Breast epithelium (tissue), 4 donors: Measurements from ENCODE around the gene TTC7B. TPM values are rescaled to one million over a fixed set of nuclear protein-coding genes. Genes with fewer than 3 reads are reported as not detected.

Experiments
- DNase-seq, 2 donors: peaks; one replicate each; pipeline ENCODE4 v3.0.0-alpha.2; 2019; ENCODE audit warnings: low spot score in 2 of 2
- H3K27ac ChIP-seq, 2 donors: fragments of 200-600 bp; sonication (generic) in 1 of 2; one replicate each; pipeline ENCODE4 v1.5.1; 2016 to 2019; ENCODE audit warnings: mild to moderate bottlenecking in 1 of 2
- H3K27me3 ChIP-seq, 2 donors: fragments of 200-600 bp; sonication (generic) in 1 of 2; one replicate each; pipeline versions ENCODE4 v1.5.1 to v1.6.0; 2017 to 2019; ENCODE audit warnings: control low read depth in 1 of 2, mild to moderate bottlenecking in 1 of 2
- H3K36me3 ChIP-seq: fragments of 200-600 bp; one replicate; pipeline ENCODE4 v1.5.1; 2019
- H3K4me1 ChIP-seq, 2 donors: fragments of 200-600 bp; sonication (generic); one replicate each; pipeline ENCODE4 v1.5.1; 2016 to 2019; ENCODE audit warnings: control low read depth in 1 of 2
- H3K4me3 ChIP-seq, 3 donors: fragments of 200-600 bp; sonication (generic); 1 replicate in 2 of 3; 2 replicates in 1 of 3; pipeline ENCODE4 v1.5.1; 2016 to 2019; ENCODE audit warnings: mild to moderate bottlenecking in 3 of 3, moderate library complexity in 2 of 3
- H3K9me3 ChIP-seq, 2 donors: fragments of 200-600 bp; sonication (generic) in 1 of 2; one replicate each; pipeline ENCODE4 v1.5.1; 2016 to 2019; ENCODE audit warnings: control low read depth in 1 of 2
- POLR2A ChIP-seq: fragments of 450-650 bp; IDR thresholded peaks from one replicate; pipeline ENCODE4 v1.6.1; 2016; ENCODE audit warnings: antibody characterized with exemption, mild to moderate bottlenecking, moderate library complexity
- POLR2AphosphoS5 ChIP-seq, 3 donors: sonication (generic); formaldehyde crosslinking; IDR thresholded peaks; one replicate each; pipeline ENCODE4 v1.6.1; 2017; ENCODE audit warnings: antibody characterized with exemption in 3 of 3
- intact Hi-C: fragments of 100-400 bp; cut with DNase I; formaldehyde crosslinking; loops from one replicate; pipeline ENCODE4 v1.15.1; 2023; ENCODE audit warnings: low total_unique reads
- total RNA-seq, 3 donors: library from RNA; depleted of rRNA; stranded (reverse); fragments of >200 nt; gene quantifications; one replicate each; pipeline ENCODE4 v1.1.0, GENCODE V29; 2016
- TF ChIP-seq, protein P1 (sequence below), 3 donors: fragments of 450-650 bp; IDR thresholded peaks; one replicate each; pipeline ENCODE4 v1.5.1; 2016 to 2017; ENCODE audit warnings: antibody characterized with exemption in 3 of 3, mild to moderate bottlenecking in 3 of 3, moderate library complexity in 3 of 3

TTC7B gene
- total RNA-seq, 3 donors from 2014 or later, result 14.0 to 29.1 (median 22.0) TPM

DNA sequence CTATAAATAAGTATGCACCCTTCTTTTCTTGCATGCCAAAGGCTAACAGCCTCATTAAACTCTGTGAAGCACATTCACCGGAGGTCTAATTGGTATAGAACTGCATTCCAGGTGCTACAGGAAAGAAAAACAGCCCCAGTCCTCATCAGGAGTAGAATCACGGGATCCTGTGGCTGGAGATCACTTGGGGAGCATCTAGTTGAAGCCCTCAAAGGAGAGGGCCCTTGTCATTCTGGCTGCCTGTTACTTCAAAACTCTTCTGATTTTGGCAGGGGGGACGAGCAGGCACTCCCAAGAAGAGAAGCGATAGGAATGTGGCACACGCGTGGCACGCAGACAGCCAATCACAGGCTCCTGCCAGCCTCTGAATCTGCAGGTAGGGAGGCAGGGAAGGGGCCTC, 154.4 kb downstream of the TTC7B start:
- no peaks in the 10 kb centered on the region for H3K27me3 ChIP-seq
- intact Hi-C loops, result no loop called here
- H3K4me1 ChIP-seq, result no peaks in the 10 kb centered on the region
- no peaks in the 10 kb centered on the region for H3K9me3 ChIP-seq
- TF ChIP-seq, protein P1, sequence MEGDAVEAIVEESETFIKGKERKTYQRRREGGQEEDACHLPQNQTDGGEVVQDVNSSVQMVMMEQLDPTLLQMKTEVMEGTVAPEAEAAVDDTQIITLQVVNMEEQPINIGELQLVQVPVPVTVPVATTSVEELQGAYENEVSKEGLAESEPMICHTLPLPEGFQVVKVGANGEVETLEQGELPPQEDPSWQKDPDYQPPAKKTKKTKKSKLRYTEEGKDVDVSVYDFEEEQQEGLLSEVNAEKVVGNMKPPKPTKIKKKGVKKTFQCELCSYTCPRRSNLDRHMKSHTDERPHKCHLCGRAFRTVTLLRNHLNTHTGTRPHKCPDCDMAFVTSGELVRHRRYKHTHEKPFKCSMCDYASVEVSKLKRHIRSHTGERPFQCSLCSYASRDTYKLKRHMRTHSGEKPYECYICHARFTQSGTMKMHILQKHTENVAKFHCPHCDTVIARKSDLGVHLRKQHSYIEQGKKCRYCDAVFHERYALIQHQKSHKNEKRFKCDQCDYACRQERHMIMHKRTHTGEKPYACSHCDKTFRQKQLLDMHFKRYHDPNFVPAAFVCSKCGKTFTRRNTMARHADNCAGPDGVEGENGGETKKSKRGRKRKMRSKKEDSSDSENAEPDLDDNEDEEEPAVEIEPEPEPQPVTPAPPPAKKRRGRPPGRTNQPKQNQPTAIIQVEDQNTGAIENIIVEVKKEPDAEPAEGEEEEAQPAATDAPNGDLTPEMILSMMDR (IDR thresholded peaks at IDR 0.05), result no peak
- TF ChIP-seq POLR2A, result no peak
- DNase-seq, result no peak
- no peaks in the 10 kb centered on the region for H3K36me3 ChIP-seq
- H3K27ac ChIP-seq, result no peak overlapping the region
- H3K4me3 ChIP-seq, result no peak overlapping the region

DNA sequence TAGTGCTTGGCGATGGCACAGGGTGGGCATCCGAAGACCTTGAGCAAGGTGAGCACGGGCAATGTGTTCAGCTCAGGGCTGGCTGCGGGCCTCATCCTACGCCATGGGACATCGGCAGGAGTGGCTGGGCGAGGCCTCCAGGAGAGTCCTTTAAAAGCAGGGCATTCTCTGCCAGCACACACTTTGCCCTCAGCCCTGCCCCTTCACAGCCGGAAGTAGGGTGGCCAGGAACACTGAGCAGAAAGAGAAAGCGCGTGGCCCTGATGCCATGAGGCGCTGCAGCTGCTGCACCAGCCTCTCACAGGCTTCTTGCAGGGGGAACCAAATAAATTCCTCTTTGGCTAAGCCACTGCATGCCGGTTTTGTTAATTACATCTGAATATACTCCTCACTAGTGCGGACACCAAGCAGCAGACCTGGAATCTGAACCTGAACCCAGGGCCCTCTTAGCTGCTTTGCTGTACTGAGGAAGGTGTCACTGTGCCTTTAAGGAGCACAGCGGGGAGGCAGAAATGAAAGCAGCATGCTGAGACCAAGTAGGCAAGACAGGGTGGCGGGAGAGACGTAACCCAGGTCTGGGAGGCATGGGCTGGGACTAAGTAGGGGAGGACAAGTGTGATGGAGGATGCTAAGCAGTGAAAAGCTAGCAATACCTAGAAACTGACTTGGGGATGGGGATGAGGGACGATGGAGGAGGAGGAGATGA, 155.2 kb downstream of the TTC7B start:
- no peak overlapping the region for H3K4me3 ChIP-seq
- H3K4me1 ChIP-seq, result no peaks in the 10 kb centered on the region
- TF ChIP-seq POLR2AphosphoS5 (IDR thresholded peaks at IDR 0.05), result no peak
- no peaks in the 10 kb centered on the region for H3K36me3 ChIP-seq
- intact Hi-C loops, result no loop called here
- no peak overlapping the region for H3K27ac ChIP-seq
- H3K9me3 ChIP-seq, result no peaks in the 10 kb centered on the region
- no peaks in the 10 kb centered on the region for H3K27me3 ChIP-seq
- no peak for DNase-seq

DNA sequence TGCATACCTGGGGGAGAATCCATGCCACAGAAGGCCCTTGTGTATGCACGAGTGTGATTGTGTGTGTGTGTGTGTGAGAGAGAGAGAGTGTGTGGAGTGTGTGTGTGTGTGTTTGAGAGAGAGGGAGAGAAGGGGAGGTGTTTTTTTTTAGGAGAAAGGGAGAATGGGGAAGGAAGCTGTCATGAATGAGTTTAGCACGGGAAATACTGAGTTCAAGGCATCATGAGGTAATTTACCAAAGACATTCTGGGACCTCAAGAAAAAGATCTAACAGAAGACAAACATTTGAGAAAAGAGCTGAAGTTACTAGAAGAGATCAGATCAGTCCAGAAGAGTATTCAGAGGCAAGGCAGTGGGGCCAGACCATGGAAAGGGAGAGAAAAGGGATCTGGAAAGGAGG, 157.1 kb downstream of the TTC7B start:
- H3K27me3 ChIP-seq, result no peaks in the 10 kb centered on the region
- no peaks in the 10 kb centered on the region for H3K4me1 ChIP-seq
- intact Hi-C loops, result no loop called here
- no peaks in the 10 kb centered on the region for H3K9me3 ChIP-seq
- H3K27ac ChIP-seq, result no peak overlapping the region
- no peak for TF ChIP-seq POLR2AphosphoS5 (IDR thresholded peaks at IDR 0.05)
- no peak for TF ChIP-seq POLR2A
- TF ChIP-seq, protein P1 (IDR thresholded peaks at IDR 0.05), result no peak
- H3K4me3 ChIP-seq, result no peak overlapping the region
- no peaks in the 10 kb centered on the region for H3K36me3 ChIP-seq
- DNase-seq, result no peak

DNA sequence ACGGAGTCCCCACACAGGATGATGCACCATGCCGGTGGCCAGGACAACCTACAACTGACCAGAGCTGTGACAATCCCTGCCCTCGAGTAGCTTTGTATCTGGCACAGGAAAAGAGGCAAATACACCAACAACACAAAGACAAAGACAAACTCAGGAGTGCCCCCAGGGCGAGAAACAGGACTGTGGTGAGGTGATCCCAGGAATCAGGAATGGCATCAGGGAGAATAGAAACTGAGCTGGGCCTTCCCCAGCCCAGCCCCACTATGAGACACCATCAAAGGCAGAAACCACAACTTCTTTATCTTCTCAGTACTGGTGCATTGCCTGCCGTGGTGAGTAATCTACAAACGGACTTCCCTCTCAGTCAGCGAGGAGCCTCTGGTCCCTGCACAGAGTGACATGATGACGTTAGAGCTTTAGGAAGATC, 157.7 kb downstream of the TTC7B start:
- intact Hi-C loops, result no loop called here
- Histone ChIP-seq H3K4me1 (no peaks in the 10 kb centered on the region), H3K27ac (no peak overlapping the region), H3K36me3 (no peaks in the 10 kb centered on the region), H3K4me3 (no peak overlapping the region), H3K9me3 (no peaks in the 10 kb centered on the region), H3K27me3 (no peaks in the 10 kb centered on the region)
- TF ChIP-seq POLR2AphosphoS5 (IDR thresholded peaks at IDR 0.05), result no peak
- no peak for TF ChIP-seq POLR2A
- TF ChIP-seq, protein P1 (IDR thresholded peaks at IDR 0.05), result no peak
- no peak for DNase-seq

DNA sequence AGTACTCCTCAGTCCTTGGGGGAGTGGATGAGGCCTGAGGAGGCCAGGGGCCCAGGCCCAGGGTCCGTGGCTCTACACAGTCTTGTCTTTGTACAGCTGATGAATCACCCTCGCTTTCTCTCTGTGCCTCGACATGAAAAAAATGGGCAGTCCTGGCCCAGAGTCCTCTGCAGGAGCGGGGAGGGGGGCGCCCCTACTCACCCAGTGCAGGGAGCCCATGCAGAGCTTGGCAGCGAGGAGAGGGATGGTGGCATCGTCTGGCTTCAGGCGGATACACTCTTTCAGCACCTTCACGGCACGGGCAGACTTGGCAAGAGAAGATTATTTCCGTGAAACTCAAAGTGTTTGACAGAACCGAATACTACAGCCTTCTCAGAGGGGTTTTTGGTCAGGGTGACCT, 159.3 kb downstream of the TTC7B start:
- no peak for DNase-seq
- no peaks in the 10 kb centered on the region for H3K36me3 ChIP-seq
- no peak for TF ChIP-seq POLR2AphosphoS5 (IDR thresholded peaks at IDR 0.05)
- TF ChIP-seq, protein P1 (IDR thresholded peaks at IDR 0.05), result no peak
- no peak for TF ChIP-seq POLR2A
- intact Hi-C loops, result no loop called here
- H3K9me3 ChIP-seq, result no peaks in the 10 kb centered on the region
- no peak overlapping the region for H3K27ac ChIP-seq
- H3K27me3 ChIP-seq, result no peaks in the 10 kb centered on the region
- H3K4me1 ChIP-seq, result no peaks in the 10 kb centered on the region
- H3K4me3 ChIP-seq, result no peak overlapping the region
